Adrenal gland (tissue), 5 donors: ENCODE results near the gene TXN.

ENCODE experiments used
- POLR2A ChIP-seq, 2 donors: fragments of 450-650 bp; IDR thresholded peaks; one replicate each; pipeline ENCODE4 v1.6.1; 2017; ENCODE audit warnings: antibody characterized with exemption in 2 of 2, mild to moderate bottlenecking in 2 of 2, moderate library complexity in 1 of 2
- TF ChIP-seq, protein P1 (sequence below), 6 experiments: fragments of 450-650 bp in 4 of 6; fragments of 200-600 bp in 2 of 6; sonication (generic) in 1 of 6; IDR thresholded peaks; 1 replicate in 5 of 6; 2 replicates in 1 of 6; pipeline versions ENCODE4 v1.5.1 to v1.8.0; 2016 to 2021; ENCODE audit warnings: antibody characterized with exemption in 6 of 6, mild to moderate bottlenecking in 2 of 6, moderate library complexity in 1 of 6
- donor health status: DM: no; HTN: no; CAD: no.

GRCh38 chr9:110199643-110200042, 56.7 kb downstream of the TXN start:
- TF ChIP-seq, protein P1, sequence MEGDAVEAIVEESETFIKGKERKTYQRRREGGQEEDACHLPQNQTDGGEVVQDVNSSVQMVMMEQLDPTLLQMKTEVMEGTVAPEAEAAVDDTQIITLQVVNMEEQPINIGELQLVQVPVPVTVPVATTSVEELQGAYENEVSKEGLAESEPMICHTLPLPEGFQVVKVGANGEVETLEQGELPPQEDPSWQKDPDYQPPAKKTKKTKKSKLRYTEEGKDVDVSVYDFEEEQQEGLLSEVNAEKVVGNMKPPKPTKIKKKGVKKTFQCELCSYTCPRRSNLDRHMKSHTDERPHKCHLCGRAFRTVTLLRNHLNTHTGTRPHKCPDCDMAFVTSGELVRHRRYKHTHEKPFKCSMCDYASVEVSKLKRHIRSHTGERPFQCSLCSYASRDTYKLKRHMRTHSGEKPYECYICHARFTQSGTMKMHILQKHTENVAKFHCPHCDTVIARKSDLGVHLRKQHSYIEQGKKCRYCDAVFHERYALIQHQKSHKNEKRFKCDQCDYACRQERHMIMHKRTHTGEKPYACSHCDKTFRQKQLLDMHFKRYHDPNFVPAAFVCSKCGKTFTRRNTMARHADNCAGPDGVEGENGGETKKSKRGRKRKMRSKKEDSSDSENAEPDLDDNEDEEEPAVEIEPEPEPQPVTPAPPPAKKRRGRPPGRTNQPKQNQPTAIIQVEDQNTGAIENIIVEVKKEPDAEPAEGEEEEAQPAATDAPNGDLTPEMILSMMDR (IDR thresholded peaks at IDR 0.05): no peak
- no peak for TF ChIP-seq POLR2A (IDR thresholded peaks at IDR 0.05)
